Measurements from ENCODE around the gene FREY1. TPM values are rescaled to one million over a fixed set of nuclear protein-coding genes. Genes with fewer than 3 reads are reported as not detected.
A peak's percentile ranks its signal among the peaks of the same experiment; 100 is the strongest.

FREY1 gene
- total and polyA plus RNA-seq, 2 of the 4 experiments (the other 2 are of a cell fraction) = 0.21 TPM; not detected in 1

- no TSS peak for BruUV-seq (replicated peaks)
- no peaks in the 10 kb centered on the region for H3K27me3 ChIP-seq (ENCODE audit: control insufficient read depth, insufficient read depth, low read length)
- H2BK15ac ChIP-seq (ENCODE audit: low read depth, low read length) = peak overlapping the region; percentile 48; the same call in 1 of the 3 replicates
- peak overlapping the region; percentile 71; the same call in 1 of the 2 replicates for H3K56ac ChIP-seq (ENCODE audit: extremely low read depth, insufficient read depth, low read length)
- WGBS, 2 experiments (ENCODE audit: extremely low coverage in 2 of 2, insufficient read length in 1 of 2) = 60% methylated on average over 1 of the region's 10 CpGs; no CpG with 5 or more reads in 1 of the 2 experiments
- H2BK20ac ChIP-seq (ENCODE audit: low read depth, low read length) = peak overlapping the region; percentile 81; the same call in 1 of the 2 replicates
- H3K4ac ChIP-seq (ENCODE audit: low read depth, low read length) = peak overlapping the region; percentile 87
- CTCF ChIA-PET = interaction anchor here (0.9 to 4.4 kb wide), 3 partner anchors 12 to 18 kb away, joined by 3 to 26 read pairs (median 6); partner anchors contain the start of gene CRY2
- H3K9me3 ChIP-seq (ENCODE audit: control insufficient read depth, insufficient read depth, low read length) = no peaks in the 10 kb centered on the region
- H3K18ac ChIP-seq (ENCODE audit: low read depth, low read length) = peak overlapping the region; percentile 48
- H2AFZ ChIP-seq (replicated peaks; ENCODE audit: low read length, poor library complexity) = no peak overlapping the region
- peak overlapping the region; percentile 97 for H3K27ac ChIP-seq (ENCODE audit: insufficient read depth, low read length)
- intact Hi-C loops (cut with micrococcal nuclease) = no loop called here
- no peak overlapping the region; the same call in 1 of the 2 replicates for H3K4me2 ChIP-seq (ENCODE audit: low read depth, low read length)
- H3K9ac ChIP-seq (ENCODE audit: low read depth, low read length) = peak overlapping the region; percentile 37; the same call in 1 of the 2 replicates
- peak overlapping the region; percentile 82; the same call in 1 of the 2 replicates for H3K23ac ChIP-seq (ENCODE audit: low read depth, low read length)
- H4K8ac ChIP-seq (ENCODE audit: low read depth in 2 of 2, low read length in 2 of 2) = peak overlapping the region in 1 of 2 experiments; percentile 70; a peak in 2 of 4 replicates
- peaks cover 36% of the 10 kb centered on the region for H3K4me1 ChIP-seq (ENCODE audit: control insufficient read depth, insufficient read depth, low read length)
- peak overlapping the region; percentile 69 for H2AK9ac ChIP-seq (replicated peaks; ENCODE audit: low read depth, low read length, poor library complexity)
- peaks cover 28% of the 10 kb centered on the region for H3K9me1 ChIP-seq (ENCODE audit: insufficient read depth, low read length)
- ATAC-seq (ENCODE audit: low read depth) = no peak
- H2AK5ac ChIP-seq (ENCODE audit: low read depth, low read length) = peak overlapping the region; percentile 29
- peak overlapping the region; percentile 83 for H3K14ac ChIP-seq (replicated peaks; ENCODE audit: low read depth, low read length)
- peak overlapping the region; percentile 70 for H4K5ac ChIP-seq (ENCODE audit: low read depth, low read length)
- H4K91ac ChIP-seq (ENCODE audit: insufficient read depth, low read depth, low read length) = peak overlapping the region; percentile 83
- POLR2A ChIA-PET (ENCODE audit: unreplicated experiment) = interaction anchor here (0.6 kb wide), 1 partner anchor 808 kb away, joined by 5 read pairs; no protein-coding TSS in a partner anchor
- dilution Hi-C loops (cut with HindIII; ENCODE audit: low sequenced_read_pairs, unreplicated experiment) = no loop called here
- in situ Hi-C loops (cut with MboI; ENCODE audit: low sequenced_read_pairs) = no loop called here
- H3K79me1 ChIP-seq (ENCODE audit: low read depth in 1 of 2, low read length in 2 of 2) = peaks cover 9 to 37% of the 10 kb centered on the region in 2 experiments
- peaks cover 34% of the 10 kb centered on the region for H3K36me3 ChIP-seq (ENCODE audit: control insufficient read depth, insufficient read depth, low read length)
- peak overlapping the region; percentile 86 for H2BK5ac ChIP-seq (ENCODE audit: low read depth, low read length, poor library complexity, severe bottlenecking)
- peak overlapping the region; percentile 86 for H2BK120ac ChIP-seq (ENCODE audit: low read depth, low read length)
- H4K20me1 ChIP-seq (ENCODE audit: insufficient read depth, low read length) = peaks cover 7% of the 10 kb centered on the region
- H3K4me3 ChIP-seq (ENCODE audit: insufficient read depth, low read depth, low read length) = no peak overlapping the region
- no peak for DNase-seq
- no peak for TF ChIP-seq POLR2A (IDR thresholded peaks at IDR 0.05; ENCODE audit: low read depth, low read length)
- TF ChIP-seq CEBPB (IDR thresholded peaks at IDR 0.05; ENCODE audit: low read depth, low read length) = no peak
- TF ChIP-seq ELK1 (IDR thresholded peaks at IDR 0.05; ENCODE audit: borderline replicate concordance, low read depth, low read length) = no peak
- no peak for TF ChIP-seq CHD1 (IDR thresholded peaks at IDR 0.05; ENCODE audit: low read depth, low read length)
- no peak for TF ChIP-seq NFE2L2 (IDR thresholded peaks at IDR 0.05; ENCODE audit: low read depth, low read length)
- no peak for TF ChIP-seq BHLHE40 (IDR thresholded peaks at IDR 0.05; ENCODE audit: low read depth, low read length)
- TF ChIP-seq RCOR1 (IDR thresholded peaks at IDR 0.05; ENCODE audit: insufficient replicate concordance, low read length) = no peak
Observed at GRCh38 chr11:45860764-45861510, 46.1 kb downstream of the FREY1 start.
